ENCODE results near the gene SP2. TPM values are rescaled to one million over a fixed set of nuclear protein-coding genes. Genes with fewer than 3 reads are reported as not detected.

SP2 gene
- total RNA-seq, 1 experiment from 2014 or later: 25.6 TPM

DNA sequence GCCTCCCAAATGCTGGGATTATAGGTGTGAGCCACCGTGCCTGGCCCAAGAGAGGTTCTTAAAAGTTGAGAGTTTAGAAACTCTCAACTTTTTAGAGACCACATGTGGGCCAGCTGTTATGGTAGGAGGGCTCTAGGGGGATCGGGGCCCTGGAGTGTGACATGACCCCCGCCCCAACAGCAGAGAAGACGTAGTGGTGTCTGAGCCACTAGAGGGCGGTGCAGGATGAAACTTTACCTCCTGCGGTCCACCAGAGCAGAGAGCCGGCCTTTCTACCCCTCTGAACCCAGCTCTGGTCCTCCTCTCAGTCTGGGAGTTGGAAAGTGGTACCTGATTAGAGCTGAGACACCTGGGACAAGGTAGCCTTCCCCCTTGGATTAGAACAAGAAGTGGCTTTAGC is 82.3 kb downstream of the SP2 start:
- Histone ChIP-seq H3K9me3 (ENCODE audit: control insufficient read depth, insufficient read depth, low read depth, low read length) (no peaks in the 10 kb centered on the region), H3K36me3 (ENCODE audit: control insufficient read depth, insufficient read depth, low read length) (peaks cover 4% of the 10 kb centered on the region; the same call in 1 of the 2 replicates), H3K27ac (ENCODE audit: low read length) (no peak overlapping the region), H3K4me3 (ENCODE audit: low read depth in 2 of 2, low read length in 2 of 2) (no peak overlapping the region), H3K4me1 (ENCODE audit: control insufficient read depth, insufficient read depth, low read length) (no peaks in the 10 kb centered on the region), H3K27me3 (ENCODE audit: control insufficient read depth, insufficient read depth, low read length) (no peaks in the 10 kb centered on the region)
- TF ChIP-seq, protein P1, sequence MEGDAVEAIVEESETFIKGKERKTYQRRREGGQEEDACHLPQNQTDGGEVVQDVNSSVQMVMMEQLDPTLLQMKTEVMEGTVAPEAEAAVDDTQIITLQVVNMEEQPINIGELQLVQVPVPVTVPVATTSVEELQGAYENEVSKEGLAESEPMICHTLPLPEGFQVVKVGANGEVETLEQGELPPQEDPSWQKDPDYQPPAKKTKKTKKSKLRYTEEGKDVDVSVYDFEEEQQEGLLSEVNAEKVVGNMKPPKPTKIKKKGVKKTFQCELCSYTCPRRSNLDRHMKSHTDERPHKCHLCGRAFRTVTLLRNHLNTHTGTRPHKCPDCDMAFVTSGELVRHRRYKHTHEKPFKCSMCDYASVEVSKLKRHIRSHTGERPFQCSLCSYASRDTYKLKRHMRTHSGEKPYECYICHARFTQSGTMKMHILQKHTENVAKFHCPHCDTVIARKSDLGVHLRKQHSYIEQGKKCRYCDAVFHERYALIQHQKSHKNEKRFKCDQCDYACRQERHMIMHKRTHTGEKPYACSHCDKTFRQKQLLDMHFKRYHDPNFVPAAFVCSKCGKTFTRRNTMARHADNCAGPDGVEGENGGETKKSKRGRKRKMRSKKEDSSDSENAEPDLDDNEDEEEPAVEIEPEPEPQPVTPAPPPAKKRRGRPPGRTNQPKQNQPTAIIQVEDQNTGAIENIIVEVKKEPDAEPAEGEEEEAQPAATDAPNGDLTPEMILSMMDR (IDR thresholded peaks at IDR 0.05): no peak; the same call in 1 of the 2 replicates
- TF ChIP-seq SIN3A (IDR thresholded peaks at IDR 0.05; ENCODE audit: borderline replicate concordance, insufficient read depth, low read depth, low read length) (no peak), POLR2AphosphoS5 (IDR thresholded peaks at IDR 0.05; ENCODE audit: low read depth, low read length) (no peak), TCF7L2 (IDR thresholded peaks at IDR 0.05; ENCODE audit: low read depth, low read length) (no peak)
- TF ChIP-seq, protein P2, sequence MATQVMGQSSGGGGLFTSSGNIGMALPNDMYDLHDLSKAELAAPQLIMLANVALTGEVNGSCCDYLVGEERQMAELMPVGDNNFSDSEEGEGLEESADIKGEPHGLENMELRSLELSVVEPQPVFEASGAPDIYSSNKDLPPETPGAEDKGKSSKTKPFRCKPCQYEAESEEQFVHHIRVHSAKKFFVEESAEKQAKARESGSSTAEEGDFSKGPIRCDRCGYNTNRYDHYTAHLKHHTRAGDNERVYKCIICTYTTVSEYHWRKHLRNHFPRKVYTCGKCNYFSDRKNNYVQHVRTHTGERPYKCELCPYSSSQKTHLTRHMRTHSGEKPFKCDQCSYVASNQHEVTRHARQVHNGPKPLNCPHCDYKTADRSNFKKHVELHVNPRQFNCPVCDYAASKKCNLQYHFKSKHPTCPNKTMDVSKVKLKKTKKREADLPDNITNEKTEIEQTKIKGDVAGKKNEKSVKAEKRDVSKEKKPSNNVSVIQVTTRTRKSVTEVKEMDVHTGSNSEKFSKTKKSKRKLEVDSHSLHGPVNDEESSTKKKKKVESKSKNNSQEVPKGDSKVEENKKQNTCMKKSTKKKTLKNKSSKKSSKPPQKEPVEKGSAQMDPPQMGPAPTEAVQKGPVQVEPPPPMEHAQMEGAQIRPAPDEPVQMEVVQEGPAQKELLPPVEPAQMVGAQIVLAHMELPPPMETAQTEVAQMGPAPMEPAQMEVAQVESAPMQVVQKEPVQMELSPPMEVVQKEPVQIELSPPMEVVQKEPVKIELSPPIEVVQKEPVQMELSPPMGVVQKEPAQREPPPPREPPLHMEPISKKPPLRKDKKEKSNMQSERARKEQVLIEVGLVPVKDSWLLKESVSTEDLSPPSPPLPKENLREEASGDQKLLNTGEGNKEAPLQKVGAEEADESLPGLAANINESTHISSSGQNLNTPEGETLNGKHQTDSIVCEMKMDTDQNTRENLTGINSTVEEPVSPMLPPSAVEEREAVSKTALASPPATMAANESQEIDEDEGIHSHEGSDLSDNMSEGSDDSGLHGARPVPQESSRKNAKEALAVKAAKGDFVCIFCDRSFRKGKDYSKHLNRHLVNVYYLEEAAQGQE (IDR thresholded peaks at IDR 0.05; ENCODE audit: insufficient read depth in 1 of 2, low read depth in 2 of 2, low read length in 1 of 2): no peak
- CTCF ChIA-PET: interaction anchor here (0.6 to 2.3 kb wide), 4 partner anchors 37 to 115 kb away, joined by 3 to 21 read pairs (median 7); partner anchors contain the start of gene PNPO
- ATAC-seq: peak; percentile 85
- intact Hi-C loops (cut with micrococcal nuclease; ENCODE audit: unreplicated experiment) (loop anchor here (1.0 kb wide), 1 partner anchor 40 kb away; no protein-coding TSS in a partner anchor), in situ Hi-C loops (cut with HindIII; ENCODE audit: low pct_unique_long_range_greater_than_20kb, low sequenced_read_pairs) (no loop called here)
- no TSS peak for BruUV-seq (replicated peaks)
- POLR2A ChIA-PET: no interaction called here
- no peak for DNase-seq (ENCODE audit: low read depth, low spot score)

Other genes starting within 250 kb of the SP2 start
- 666 TPM for gene KPNB1, start 246.3 kb upstream of the SP2 start, total RNA-seq (2021; ENCODE audit: unreplicated experiment)
- gene TBKBP1, start 202.1 kb upstream of the SP2 start, total RNA-seq (2021; ENCODE audit: unreplicated experiment): 12.0 TPM
- 0.10 TPM for gene TBX21, start 163.0 kb upstream of the SP2 start, total RNA-seq (2021; ENCODE audit: unreplicated experiment)
- 9.1 TPM for gene OSBPL7, start 74.4 kb upstream of the SP2 start, total RNA-seq (2021; ENCODE audit: unreplicated experiment)
- 41.9 TPM for gene MRPL10, start 64.7 kb upstream of the SP2 start, total RNA-seq (2021; ENCODE audit: unreplicated experiment)
- gene LRRC46, start 64.6 kb upstream of the SP2 start, total RNA-seq (2021; ENCODE audit: unreplicated experiment): 1.9 TPM
- gene SCRN2, start 55.0 kb upstream of the SP2 start, total RNA-seq (2021; ENCODE audit: unreplicated experiment): 34.9 TPM
- gene SP6, start 45.1 kb upstream of the SP2 start, total RNA-seq (2021; ENCODE audit: unreplicated experiment): 4.0 TPM
- gene PNPO, start 45.3 kb downstream of the SP2 start, total RNA-seq (2021; ENCODE audit: unreplicated experiment): 20.1 TPM
- 0.18 TPM for gene PRR15L, start 61.6 kb downstream of the SP2 start, total RNA-seq (2021; ENCODE audit: unreplicated experiment)
- 193 TPM for gene CDK5RAP3, start 74.9 kb downstream of the SP2 start, total RNA-seq (2021; ENCODE audit: unreplicated experiment)
- 5.4 TPM for gene COPZ2, start 141.6 kb downstream of the SP2 start, total RNA-seq (2021; ENCODE audit: unreplicated experiment)
- 210 TPM for gene NFE2L1, start 152.1 kb downstream of the SP2 start, total RNA-seq (2021; ENCODE audit: unreplicated experiment)
- 157 TPM for gene CBX1, start 205.2 kb downstream of the SP2 start, total RNA-seq (2021; ENCODE audit: unreplicated experiment)
- 28.1 TPM for gene SNX11, start 211.5 kb downstream of the SP2 start, total RNA-seq (2021; ENCODE audit: unreplicated experiment)